IPS-15b (cell line): ENCODE results near the gene JAK3.

Experiments
- H3K27me3 ChIP-seq: one replicate; pipeline ENCODE4 v1.6.1; 2013; ENCODE audit warnings: low read length; ENCODE audit not compliant: control insufficient read depth, insufficient read depth
- H3K36me3 ChIP-seq: one replicate; pipeline ENCODE4 v1.6.1; 2013; ENCODE audit warnings: low read length; ENCODE audit not compliant: control insufficient read depth, insufficient read depth
- H3K4me1 ChIP-seq: one replicate; pipeline ENCODE4 v1.6.1; 2013; ENCODE audit warnings: mild to moderate bottlenecking, low read length; ENCODE audit not compliant: control insufficient read depth, insufficient read depth
- H3K4me3 ChIP-seq: one replicate; pipeline ENCODE4 v1.5.1; 2013; ENCODE audit warnings: low read depth, low read length
- H3K9ac ChIP-seq: one replicate; pipeline ENCODE4 v1.6.1; 2013; ENCODE audit warnings: low read depth, mild to moderate bottlenecking, low read length
- H3K9me3 ChIP-seq: one replicate; pipeline ENCODE4 v1.6.1; 2013; ENCODE audit warnings: mild to moderate bottlenecking, low read length; ENCODE audit not compliant: control insufficient read depth, insufficient read depth

JAK3 gene

DNA sequence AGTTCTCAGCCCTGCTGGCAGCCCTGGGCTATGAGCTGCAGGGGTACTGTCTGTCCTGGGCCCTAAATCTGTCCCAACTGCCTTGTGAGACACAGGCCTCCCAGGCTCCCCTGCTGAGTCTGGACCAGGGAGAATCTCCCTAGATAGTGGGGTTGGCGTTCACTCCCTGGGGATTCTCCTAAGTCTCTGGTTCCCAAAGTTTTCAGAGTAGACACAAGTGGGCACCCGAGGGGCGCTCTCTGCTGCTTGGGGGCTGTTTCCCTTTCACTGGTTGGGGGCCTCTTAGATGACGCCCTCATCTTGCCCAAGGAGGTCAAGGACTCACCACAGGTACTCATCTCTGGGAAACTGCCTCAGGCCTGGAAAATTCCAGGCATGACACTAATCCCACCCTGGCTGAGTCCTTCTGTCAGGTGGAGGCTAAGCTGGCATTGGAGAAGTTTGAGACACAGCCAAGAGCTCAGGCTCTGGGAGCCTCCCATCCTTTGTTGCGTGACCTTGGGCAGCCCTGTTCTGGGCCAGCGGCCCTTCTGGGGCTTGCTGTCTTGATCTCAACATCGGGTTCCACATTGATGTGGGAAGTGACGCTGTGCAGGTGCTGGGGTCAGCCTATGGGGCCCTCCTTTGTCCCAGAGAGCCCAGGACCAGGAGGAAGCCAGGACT, 15.9 kb upstream of the JAK3 start:
- Histone ChIP-seq H3K9me3 (no peaks in the 10 kb centered on the region), H3K4me3 (no peak overlapping the region), H3K27me3 (no peaks in the 10 kb centered on the region), H3K9ac (no peak overlapping the region), H3K36me3 (peaks cover 44% of the 10 kb centered on the region), H3K4me1 (peaks cover 5% of the 10 kb centered on the region)

DNA sequence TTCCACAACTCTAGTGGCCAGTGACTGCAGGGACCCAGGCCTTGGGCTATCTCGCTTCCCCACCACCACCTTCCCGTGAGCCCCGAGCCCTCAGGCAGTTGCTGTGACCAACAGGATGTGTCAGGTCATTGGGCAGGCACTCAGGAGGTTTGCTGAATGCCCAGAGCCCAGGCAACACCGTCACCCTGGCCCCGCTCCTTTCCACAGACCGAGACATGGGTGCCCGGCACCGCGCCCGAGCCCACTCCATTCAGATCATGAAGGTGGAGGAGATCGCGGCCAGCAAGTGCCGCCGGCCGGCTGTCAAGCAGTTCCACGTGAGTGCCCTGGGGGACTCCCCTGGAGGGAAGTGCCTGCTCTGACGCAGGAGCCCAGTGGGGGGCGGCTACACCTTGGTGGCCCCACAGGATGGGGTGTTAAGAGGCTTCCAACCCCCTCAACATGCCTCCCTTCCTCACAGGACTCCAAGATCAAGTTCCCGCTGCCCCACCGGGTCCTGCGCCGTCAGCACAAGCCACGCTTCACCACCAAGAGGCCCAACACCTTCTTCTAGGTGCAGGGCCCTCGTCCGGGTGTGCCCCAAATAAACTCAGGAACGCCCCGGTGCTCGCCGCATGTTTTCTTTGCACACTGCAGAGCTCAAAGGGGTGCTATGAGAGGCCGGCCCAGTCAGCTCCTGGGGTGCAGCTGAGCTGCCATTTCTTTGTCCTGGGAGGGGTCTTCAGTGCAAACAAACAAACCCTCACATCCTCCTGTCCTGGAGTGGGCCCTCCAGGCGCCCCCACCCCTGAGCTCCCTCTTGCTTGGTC, 15.1 kb upstream of the JAK3 start:
- peaks cover 44% of the 10 kb centered on the region for H3K36me3 ChIP-seq
- H3K9me3 ChIP-seq: no peaks in the 10 kb centered on the region
- H3K27me3 ChIP-seq: no peaks in the 10 kb centered on the region
- H3K4me3 ChIP-seq: no peak overlapping the region
- peaks cover 3% of the 10 kb centered on the region for H3K4me1 ChIP-seq
- no peak overlapping the region for H3K9ac ChIP-seq

DNA sequence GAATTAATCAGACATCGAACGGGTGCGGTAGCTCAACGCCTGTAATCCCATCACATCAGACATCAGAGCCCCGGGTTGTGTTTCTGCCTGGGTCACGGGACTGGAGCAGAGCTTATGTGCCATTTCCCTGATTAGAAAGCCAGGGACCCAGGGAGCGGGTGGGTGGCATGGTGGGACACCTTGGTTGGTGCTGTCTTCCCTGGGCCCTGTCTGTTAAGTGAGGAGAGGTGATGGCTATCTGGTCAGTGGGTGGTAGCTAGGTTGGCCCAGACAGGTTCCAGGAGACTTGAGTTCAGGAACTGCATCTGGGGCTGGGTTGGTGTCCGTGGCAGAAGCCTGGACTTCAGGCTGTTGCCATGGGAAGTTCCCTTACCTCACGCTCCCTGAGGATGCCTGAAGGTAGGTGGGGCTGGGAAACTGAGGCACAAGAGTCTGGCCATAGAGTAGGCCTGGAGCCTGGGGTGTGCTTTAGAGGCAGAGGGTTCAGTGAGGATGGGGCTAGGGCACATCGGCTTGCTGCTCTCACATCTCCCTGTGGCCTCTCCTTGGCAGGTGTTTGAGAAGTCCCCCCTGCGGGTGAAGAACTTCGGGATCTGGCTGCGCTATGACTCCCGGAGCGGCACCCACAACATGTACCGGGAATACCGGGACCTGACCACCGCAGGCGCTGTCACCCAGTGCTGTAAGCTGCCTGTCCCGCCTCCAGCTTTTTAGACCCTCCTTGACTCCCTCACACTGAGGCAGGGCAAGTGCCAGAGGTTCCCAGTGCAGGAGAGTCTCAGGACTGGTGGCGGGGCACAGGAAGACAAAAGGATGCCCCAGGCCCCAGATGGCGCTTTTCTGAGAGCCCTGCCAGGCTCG, 14.0 kb upstream of the JAK3 start:
- H3K9ac ChIP-seq: peak overlapping the region; percentile 97
- peaks cover 44% of the 10 kb centered on the region for H3K36me3 ChIP-seq
- no peaks in the 10 kb centered on the region for H3K27me3 ChIP-seq
- H3K9me3 ChIP-seq: no peaks in the 10 kb centered on the region
- peaks cover 3% of the 10 kb centered on the region for H3K4me1 ChIP-seq
- peak overlapping the region; percentile 80 for H3K4me3 ChIP-seq

DNA sequence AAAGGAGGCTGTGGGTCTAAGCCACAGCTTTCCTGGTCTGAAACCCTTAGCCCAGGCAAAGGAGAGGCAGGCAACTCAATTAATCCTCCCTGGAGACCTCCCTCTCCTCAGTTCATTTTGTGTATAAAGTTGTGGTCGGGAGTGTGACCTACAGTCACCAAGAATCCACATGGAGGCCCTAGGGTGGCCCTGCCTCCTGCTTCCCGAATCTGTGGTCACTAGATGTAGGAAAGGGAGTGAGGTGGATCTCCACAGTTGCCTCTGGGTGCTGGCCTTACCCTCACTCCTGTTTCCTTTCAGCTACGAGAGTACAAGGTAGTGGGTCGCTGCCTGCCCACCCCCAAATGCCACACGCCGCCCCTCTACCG, 13.2 kb upstream of the JAK3 start:
- Histone ChIP-seq H3K27me3 (no peaks in the 10 kb centered on the region), H3K4me1 (peaks cover 2% of the 10 kb centered on the region), H3K36me3 (peaks cover 44% of the 10 kb centered on the region)

DNA sequence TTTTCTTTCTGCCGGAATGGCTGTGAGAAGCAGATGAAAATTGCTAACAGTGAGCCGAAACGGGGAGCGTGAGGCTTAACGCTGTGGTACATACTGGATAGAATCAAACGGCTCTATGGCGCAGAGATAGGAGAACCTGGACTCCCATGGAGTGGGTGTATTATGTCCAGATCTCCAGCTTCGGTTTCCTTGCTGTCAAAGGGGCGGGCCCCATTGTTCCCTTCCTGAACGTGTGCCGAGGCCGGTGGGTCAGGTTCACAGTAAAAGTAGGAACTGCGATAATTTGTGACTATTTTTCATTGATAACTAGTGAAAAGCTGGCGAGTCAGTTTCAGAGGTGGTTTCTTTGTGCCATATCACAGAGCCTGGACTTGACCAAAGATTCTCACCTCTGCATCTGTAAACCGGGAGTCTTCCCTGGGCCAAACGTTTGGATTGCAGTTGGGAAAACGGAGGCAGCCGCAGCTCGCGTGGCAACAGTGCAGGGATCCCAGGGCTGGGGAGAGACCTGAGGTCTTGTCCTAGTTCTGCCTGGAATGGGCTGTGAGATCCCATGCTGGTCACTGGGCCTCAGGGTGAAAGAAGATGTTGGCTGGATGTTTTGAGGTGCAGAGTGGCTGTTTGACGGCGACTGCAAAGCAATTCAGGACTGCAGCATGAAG, 12.7 kb upstream of the JAK3 start:
- Histone ChIP-seq H3K27me3 (no peaks in the 10 kb centered on the region), H3K9ac (peak overlapping the region; percentile 97), H3K36me3 (peaks cover 44% of the 10 kb centered on the region)

More for the DNA sequence above, 13.2 kb upstream of the JAK3 start:
- Histone ChIP-seq H3K9me3 (no peaks in the 10 kb centered on the region), H3K9ac (peak overlapping the region; percentile 97), H3K4me3 (peak overlapping the region; percentile 80)

DNA sequence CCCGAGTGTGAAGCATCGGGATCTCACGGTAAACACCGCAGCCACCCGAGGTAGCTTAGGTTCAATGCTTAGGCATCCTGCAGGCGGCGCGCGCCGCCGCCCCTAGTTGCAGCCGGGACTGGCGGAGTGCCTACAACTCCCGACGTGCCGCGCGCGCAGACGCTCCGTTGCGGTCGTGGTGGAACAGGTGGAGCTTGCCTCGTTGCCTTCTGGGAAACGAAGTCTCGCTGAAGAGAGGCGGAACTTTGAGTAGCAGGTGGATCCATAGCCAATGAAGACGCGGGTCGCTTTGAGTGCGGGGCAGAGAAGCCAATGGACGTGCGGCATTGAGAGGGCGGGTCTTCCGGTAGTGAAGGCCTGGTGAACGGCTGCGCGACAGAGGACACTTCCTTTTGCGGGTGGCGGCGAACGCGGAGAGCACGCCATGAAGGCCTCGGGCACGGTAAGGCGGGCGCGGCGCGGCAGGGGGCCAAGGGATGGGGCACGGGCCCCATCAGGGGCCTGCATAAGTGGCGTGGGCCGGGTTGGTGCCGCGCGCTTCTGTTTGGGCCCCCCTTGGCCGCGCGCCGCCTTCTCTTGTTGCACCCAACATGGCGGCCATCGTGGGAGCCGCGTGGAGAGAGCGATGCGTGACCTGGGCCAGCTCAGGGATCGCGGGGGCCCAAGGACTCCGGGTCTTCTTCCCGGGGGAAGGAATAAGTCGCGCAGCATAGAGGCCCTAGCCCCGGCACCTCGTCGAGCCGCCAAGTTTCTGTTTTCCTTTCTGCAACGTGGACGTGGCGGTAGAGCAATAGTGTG, 11.9 kb upstream of the JAK3 start, which contains the start of gene RPL18A:
Gene RPL18A (plus strand): TSS at position 378 of the 798 bp plus-strand sequence. CDS start 47 bp downstream, at position 425.
- peak within 1 kb of the TSS; percentile 97 for H3K9ac ChIP-seq
- no peaks in the 10 kb centered on the region for H3K9me3 ChIP-seq
- peaks cover 44% of the 10 kb centered on the region for H3K36me3 ChIP-seq
- no peaks in the 10 kb centered on the region for H3K4me1 ChIP-seq
- H3K4me3 ChIP-seq: peak within 1 kb of the TSS; percentile 80
- peaks cover 2% of the 10 kb centered on the region for H3K27me3 ChIP-seq

More for the DNA sequence above, 12.7 kb upstream of the JAK3 start:
- Histone ChIP-seq H3K4me1 (no peaks in the 10 kb centered on the region), H3K9me3 (no peaks in the 10 kb centered on the region), H3K4me3 (peak overlapping the region; percentile 80)

DNA sequence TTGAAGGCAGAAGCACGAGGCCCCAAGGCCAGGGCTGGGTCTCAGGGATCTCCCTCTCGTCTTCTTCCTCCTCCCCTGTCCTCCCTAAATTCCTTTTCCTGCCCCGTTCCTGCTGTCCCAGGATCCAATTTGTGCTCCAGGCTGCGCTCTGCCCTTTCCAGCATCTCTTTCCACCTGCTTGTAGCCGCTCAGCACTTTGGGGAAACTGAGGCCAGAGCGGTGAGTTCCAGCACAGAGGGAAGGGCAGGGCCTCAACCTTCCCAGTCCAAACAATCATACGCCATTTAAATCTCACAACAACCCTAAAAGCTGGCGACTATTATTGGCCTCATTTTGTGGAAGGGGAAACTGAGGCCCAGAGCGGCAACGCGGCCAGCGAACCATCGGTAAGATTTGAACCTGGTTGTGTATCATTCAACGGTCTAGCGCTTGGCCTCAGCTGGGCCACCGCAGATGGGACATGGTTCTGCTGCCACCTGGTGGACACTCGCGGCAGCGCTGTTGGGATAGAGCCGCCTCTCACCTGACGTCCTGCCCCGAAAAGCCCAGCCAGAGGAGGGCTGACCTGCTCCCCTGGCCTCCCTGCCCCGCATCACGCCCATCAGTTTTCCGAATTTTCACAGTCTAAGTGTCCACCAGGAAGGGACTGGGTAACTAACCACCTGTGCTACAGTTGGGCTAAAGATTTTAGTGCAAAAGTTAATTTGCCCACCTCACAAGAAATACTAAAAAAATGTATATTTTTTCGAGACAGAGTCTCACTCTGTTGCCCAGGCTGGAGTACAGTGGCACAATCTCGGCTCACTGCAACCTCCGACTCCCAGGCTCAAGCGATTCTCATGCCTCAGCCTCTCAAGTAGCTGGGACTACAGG, 7.7 kb upstream of the JAK3 start:
- Histone ChIP-seq H3K9me3 (no peaks in the 10 kb centered on the region), H3K27me3 (peaks cover 2% of the 10 kb centered on the region), H3K36me3 (peaks cover 5% of the 10 kb centered on the region), H3K9ac (no peak overlapping the region), H3K4me3 (no peak overlapping the region), H3K4me1 (no peaks in the 10 kb centered on the region)

DNA sequence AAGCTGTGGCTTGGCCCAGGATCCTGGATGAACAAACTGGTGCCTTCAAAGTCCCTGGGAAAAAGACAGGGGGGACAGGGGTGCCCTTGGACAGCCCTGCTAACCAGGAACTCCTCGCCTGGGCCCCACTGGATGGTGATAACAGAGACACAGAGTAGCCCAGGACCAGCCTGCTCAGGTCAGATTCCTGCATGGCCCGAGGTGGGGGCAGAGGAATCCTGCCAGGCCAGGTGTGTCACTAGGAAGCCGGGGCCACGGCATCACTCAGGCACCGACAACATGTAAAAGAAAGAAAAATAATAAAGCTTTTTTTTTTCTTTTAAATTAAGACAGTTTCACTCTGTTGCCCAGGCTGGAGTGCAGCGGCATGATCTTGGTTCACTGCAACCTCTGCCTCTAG, 6.3 kb upstream of the JAK3 start:
- Histone ChIP-seq H3K9ac (no peak overlapping the region), H3K27me3 (peaks cover 2% of the 10 kb centered on the region)

DNA sequence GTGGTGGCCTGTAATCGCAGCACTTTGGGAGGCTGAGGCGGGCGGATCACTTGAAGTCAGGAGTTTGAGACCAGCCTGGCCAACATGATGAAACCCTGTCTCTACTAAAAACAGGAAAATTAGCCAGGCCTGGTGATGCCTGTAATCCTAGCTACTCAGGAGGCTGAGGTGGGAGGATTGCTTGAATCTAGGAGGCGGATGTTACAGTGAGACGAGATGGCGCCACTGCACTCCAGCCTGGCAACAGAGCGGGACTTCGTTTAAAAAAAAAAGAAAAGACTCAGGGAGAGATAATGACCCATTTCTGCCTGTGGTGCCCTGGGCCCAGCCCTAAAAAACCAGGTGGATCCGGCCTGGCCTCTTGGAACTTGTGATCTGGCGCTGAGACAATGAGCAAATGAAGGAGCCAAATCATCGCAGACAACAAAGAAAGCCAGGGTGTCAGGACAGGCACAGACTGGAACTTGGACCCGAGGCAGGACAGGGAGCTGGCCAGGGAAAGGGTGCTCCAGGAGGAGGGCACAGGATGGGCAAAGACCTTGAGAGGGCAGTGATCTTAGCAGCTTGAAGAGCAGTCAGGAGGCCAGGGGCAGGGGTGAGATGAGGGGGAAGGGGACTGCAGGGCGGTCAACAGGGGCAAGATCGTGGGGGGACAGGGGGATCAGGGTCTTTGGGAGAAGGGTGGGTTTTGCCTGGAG, 962 bp upstream of the JAK3 start:
- H3K9me3 ChIP-seq: no peaks in the 10 kb centered on the region
- no peak overlapping the region for H3K9ac ChIP-seq
- peaks cover 5% of the 10 kb centered on the region for H3K4me1 ChIP-seq
- H3K4me3 ChIP-seq: no peak overlapping the region
- peaks cover 3% of the 10 kb centered on the region for H3K27me3 ChIP-seq
- no peaks in the 10 kb centered on the region for H3K36me3 ChIP-seq

More for the DNA sequence above, 6.3 kb upstream of the JAK3 start:
- Histone ChIP-seq H3K9me3 (no peaks in the 10 kb centered on the region), H3K4me1 (no peaks in the 10 kb centered on the region), H3K36me3 (no peaks in the 10 kb centered on the region), H3K4me3 (no peak overlapping the region)

DNA sequence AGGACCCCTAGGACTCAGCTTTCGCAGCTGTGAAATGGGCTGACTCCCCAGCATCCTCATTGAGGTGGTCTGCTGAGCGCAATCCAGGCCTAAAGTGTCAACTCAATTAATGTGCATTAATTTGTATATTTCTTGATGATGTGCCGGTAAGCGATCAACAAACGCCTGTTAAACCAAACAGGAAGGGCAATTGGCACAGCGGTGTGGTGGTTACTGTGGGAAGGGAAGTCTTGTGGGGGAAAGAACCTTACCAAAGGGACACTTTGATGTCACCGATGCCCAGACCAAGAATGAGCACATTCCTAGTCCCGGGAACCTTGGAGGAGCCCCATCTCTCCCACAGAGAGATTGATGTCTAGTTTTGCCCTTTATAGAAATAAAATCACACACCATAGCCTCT, 1.6 kb downstream of the JAK3 start:
- no peak overlapping the region for H3K9ac ChIP-seq
- H3K4me1 ChIP-seq: peaks cover 5% of the 10 kb centered on the region
- H3K9me3 ChIP-seq: no peaks in the 10 kb centered on the region
- H3K27me3 ChIP-seq: peaks cover 13% of the 10 kb centered on the region
- no peak overlapping the region for H3K4me3 ChIP-seq
- no peaks in the 10 kb centered on the region for H3K36me3 ChIP-seq
